ES-I3 (cell line): Measurements from ENCODE around the gene PIWIL1.

Experiments
- H3K36me3 ChIP-seq: 2 replicates; pipeline ENCODE4 v1.6.1; 2013; ENCODE audit warnings: mild to moderate bottlenecking, low read length, control low read depth, moderate library complexity; ENCODE audit not compliant: insufficient read depth
- H3K4me1 ChIP-seq: 2 replicates; pipeline ENCODE4 v1.6.1; 2013; ENCODE audit warnings: mild to moderate bottlenecking, control low read depth, low read length; ENCODE audit not compliant: insufficient read depth
- H3K9ac ChIP-seq: 2 replicates; pipeline ENCODE4 v1.6.1; 2013; ENCODE audit warnings: low read depth, mild to moderate bottlenecking, low read length, moderate library complexity
- H3K9me3 ChIP-seq: 2 replicates; pipeline ENCODE4 v1.6.1; 2013; ENCODE audit warnings: mild to moderate bottlenecking, low read length, moderate library complexity; ENCODE audit not compliant: control insufficient read depth, insufficient read depth

Gene PIWIL1

DNA sequence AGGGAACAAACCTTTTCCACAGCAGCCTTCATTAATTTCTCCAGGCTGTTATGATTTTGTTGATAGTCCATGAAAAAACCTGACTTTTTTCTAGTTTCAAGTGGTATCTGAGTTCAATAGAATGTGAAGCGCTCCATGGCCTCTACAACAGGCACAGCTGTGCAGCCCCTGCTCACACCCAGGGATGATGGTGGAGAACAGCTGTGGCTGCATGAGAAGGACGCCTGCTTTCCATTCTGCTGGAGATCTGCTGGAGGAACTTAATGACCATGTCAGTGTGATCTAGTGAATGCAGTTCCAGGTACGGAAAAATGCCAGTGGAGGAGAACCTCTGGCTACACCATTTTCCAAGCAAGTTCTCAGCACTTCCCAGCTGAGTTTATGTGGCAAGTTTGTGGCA, 80.6 kb downstream of the PIWIL1 start:
- no peaks in the 10 kb centered on the region for H3K36me3 ChIP-seq

GRCh38 chr12:130419116-130419515, 81.4 kb downstream of the PIWIL1 start:
- H3K9me3 ChIP-seq = no peaks in the 10 kb centered on the region
- H3K36me3 ChIP-seq = no peaks in the 10 kb centered on the region

More for the DNA sequence above, 80.6 kb downstream of the PIWIL1 start:
- H3K4me1 ChIP-seq = no peaks in the 10 kb centered on the region
- H3K9me3 ChIP-seq = no peaks in the 10 kb centered on the region
- no peak overlapping the region for H3K9ac ChIP-seq

GRCh38 chr12:130420071-130420470, 82.4 kb downstream of the PIWIL1 start:
- no peaks in the 10 kb centered on the region for H3K36me3 ChIP-seq

More at GRCh38 chr12:130419116-130419515, 81.4 kb downstream of the PIWIL1 start:
- Histone ChIP-seq H3K4me1 (no peaks in the 10 kb centered on the region), H3K9ac (no peak overlapping the region)

GRCh38 chr12:130421896-130422295, 84.2 kb downstream of the PIWIL1 start:
- Histone ChIP-seq H3K4me1 (no peaks in the 10 kb centered on the region), H3K9ac (no peak overlapping the region), H3K9me3 (no peaks in the 10 kb centered on the region), H3K36me3 (no peaks in the 10 kb centered on the region)

More at GRCh38 chr12:130420071-130420470, 82.4 kb downstream of the PIWIL1 start:
- no peak overlapping the region for H3K9ac ChIP-seq
- no peaks in the 10 kb centered on the region for H3K4me1 ChIP-seq
- no peaks in the 10 kb centered on the region for H3K9me3 ChIP-seq
